ENCODE results near the gene SLC22A7. TPM values are rescaled to one million over a fixed set of nuclear protein-coding genes. Genes with fewer than 3 reads are reported as not detected.

SLC22A7 gene
- not detected in 2 replicates for total RNA-seq (2014; rRNA removed; shearing (Covaris generic))

DNA sequence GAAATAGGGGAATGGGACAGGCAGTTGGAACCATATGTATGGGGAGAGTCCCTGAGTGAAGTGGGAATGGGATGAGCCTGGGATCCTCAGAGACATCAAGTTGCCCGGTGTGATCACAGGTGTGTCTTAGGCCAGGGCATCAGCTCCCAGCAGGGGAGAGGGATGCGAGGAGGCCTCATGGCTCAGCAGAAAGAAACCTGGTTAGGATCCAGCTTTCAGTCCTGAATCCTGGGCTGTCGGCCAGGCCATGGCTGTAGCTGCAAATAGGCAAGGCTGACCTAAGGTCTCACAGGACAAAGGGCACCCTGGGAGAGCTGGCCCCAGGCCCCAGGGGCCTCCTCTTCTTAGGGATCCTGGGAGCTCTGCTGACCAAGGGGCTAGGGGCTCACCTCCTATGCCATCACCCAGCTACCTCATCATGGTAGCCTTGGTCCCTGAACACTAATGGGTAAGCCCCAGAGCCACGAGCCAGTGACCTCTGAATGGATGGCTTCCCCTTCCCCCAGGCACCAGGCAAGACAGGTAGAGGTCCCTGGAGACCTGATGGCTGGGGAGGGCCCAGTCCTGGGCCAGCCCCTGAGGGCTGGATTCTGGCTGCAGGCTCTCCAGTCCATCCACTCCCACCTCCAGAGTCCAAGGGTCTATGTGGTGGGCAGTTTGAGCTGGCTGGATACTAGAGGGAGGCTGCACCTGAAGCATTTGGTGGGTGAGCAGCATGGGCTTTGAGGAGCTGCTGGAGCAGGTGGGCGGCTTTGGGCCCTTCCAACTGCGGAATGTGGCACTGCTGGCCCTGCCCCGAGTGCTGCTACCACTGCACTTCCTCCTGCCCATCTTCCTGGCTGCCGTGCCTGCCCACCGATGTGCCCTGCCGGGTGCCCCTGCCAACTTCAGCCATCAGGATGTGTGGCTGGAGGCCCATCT, at the start of gene SLC22A7:
Gene SLC22A7 (plus strand): TSS at position 617 of the 921 bp plus-strand sequence. CDS start 99 bp downstream, at position 716.
- no peak for DNase-seq (ENCODE audit: low spot score)

DNA sequence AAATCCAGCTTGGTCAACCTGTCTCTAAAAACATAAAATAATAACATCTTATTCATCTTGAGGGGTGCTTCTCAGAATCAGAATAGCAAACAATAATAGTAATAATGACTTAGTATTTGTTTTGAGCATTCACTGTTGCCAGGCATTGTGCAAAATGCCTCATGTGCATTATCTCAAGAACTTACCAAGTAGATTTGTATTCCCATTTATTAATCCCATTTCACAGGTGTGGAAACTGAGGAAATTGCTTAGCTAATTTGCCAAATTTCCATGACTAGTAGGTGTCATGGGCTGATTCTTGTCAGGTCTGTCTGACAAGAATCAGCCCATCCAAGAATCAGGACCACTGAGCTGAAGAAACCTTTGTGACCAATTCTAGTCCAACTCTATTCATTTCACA, 49.3 kb upstream of the SLC22A7 start:
- no peak for DNase-seq (ENCODE audit: low spot score)

DNA sequence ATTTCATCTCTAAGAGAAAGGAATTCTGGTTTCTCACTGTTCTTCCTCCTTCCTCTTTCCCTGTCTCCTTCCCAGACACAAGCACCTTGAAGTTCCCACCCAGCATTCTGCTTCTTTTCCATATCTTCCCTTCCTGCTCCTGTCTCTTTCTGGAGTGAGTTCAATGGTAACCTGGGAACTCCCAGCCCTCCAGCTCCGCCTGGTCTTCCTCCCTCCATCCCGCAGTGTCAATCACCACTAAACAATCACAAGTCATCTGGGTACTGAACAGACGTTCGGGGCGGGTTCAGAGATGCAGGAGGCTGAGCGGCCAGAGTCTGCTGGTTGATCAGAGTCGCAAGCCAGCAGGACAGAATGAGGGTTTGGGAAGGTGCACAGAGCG, 47.1 kb upstream of the SLC22A7 start:
- no peak for DNase-seq (ENCODE audit: low spot score)

GRCh38 chr6:43253401-43253800, 44.7 kb upstream of the SLC22A7 start:
- no peak for DNase-seq (ENCODE audit: low spot score)

DNA sequence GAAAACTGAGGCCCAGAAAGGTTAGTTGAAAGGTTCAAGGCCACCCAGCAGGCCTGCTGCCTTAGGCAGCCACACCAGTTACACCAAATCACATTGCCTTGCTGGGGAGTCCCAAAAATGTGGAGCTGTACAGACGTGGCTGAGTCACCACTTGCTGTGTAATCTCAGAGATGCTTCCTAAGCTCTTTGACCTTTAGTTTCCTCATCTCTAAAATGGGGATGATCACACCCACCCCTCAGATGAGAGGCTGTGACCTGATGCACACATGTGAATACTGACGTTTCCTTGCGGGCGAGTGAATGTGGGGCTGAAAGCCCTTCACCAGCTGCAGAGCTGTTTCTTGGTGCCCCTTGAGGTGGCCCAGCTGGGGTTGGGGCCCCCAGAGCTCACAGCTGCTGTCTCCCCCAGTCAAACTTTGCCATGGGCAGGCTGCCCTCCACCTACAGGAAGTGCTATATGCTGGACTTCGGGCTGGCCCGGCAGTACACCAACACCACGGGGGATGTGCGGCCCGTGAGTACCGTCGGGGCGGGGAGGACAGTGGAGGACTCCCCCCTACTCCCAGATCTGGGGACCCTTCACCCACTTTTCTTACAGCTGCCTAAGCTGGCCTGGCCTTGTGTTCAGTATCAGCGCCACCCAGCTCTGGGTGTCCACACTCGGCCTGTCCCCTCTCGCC, 43.8 kb upstream of the SLC22A7 start:
- no peak for DNase-seq (ENCODE audit: low spot score)

DNA sequence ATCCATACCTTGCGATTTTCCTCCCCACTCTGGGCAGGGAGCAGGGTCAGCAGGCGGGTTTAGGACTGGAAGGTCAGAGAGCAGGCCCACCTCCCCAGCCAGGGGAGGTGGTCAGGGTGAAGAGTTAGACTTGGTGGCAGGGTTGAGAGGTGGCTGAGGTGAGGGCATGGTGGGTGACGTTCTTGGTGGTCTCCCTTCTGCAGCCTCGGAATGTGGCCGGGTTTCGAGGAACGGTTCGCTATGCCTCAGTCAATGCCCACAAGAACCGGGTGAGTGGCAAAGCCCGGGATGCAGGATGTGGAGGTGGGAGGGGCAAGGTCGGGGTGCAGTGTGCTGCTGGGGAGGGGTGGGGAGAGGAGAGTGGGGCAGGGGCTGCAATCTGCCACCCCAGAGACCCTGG, 43.2 kb upstream of the SLC22A7 start:
- no peak for DNase-seq (ENCODE audit: low spot score)

- DNase-seq (ENCODE audit: low spot score) = no peak
Measured at GRCh38 chr6:43255408-43256054, 42.5 kb upstream of the SLC22A7 start.

GRCh38 chr6:43256670-43257366, 41.2 kb upstream of the SLC22A7 start:
- no peak for DNase-seq (ENCODE audit: low spot score)

DNA sequence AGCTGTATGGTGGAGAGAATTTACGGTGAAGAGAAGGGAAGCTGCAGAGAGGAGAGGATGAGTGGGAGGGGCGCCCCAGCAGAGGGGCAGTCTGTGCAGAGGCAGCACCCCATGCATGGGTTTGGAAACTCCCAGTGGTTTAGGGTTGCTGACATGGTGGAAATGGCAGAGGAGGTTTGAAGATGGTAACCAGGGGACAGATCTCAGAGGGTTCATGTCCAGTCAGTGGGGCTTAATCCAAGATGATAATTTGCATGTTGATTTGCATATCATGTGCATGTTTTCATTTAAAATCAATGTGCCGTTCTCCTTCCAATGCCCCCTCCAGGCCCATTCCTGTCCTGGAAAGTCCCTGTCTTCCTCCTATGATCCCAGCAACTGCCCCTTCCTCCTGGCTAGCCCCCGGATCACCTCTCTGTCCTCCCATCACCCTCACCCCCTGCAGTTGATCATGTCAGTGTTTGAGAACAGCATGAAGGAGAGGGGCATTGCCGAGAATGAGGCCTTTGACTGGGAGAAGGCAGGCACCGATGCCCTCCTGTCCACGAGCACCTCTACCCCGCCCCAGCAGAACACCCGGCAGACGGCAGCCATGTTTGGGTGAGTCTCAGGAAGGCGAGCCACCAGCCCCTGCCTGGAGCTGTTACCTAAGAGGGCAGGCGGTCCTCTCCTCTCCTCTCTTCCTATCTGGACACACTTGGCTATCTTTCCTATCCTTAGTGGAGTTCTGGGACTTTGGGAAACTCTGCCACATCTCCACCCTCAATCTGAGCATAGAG, 40.5 kb upstream of the SLC22A7 start:
- no peak for DNase-seq (ENCODE audit: low spot score)

GRCh38 chr6:43258180-43258579, 39.9 kb upstream of the SLC22A7 start:
- DNase-seq (ENCODE audit: low spot score) = no peak

- DNase-seq (ENCODE audit: low spot score) = no peak
Measured at GRCh38 chr6:43258807-43259686, 39.0 kb upstream of the SLC22A7 start.

DNA sequence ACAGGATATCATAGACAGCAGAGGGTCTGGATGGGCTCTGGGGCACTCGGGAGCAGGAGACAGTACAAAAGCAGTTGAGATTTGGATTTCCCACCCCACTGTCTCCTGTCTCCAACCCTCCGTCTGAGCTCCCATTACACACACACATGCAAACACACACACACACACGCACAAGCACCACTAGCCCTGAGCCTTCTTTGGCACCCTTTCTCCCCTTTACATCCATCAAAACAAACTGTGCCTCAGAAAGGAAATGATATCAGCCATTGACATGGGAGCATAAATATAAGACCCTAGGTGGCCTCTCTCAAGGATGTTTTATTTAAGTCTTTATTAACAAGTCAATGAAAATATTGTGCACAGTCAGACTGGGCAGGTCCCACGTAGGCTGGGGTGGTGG, 37.3 kb upstream of the SLC22A7 start:
- no peak for DNase-seq (ENCODE audit: low spot score)

- no peak for DNase-seq (ENCODE audit: low spot score)
Measured at GRCh38 chr6:43261198-43261597, 36.9 kb upstream of the SLC22A7 start.

GRCh38 chr6:43262000-43262779, 35.9 kb upstream of the SLC22A7 start:
- DNase-seq (ENCODE audit: low spot score) = no peak

DNA sequence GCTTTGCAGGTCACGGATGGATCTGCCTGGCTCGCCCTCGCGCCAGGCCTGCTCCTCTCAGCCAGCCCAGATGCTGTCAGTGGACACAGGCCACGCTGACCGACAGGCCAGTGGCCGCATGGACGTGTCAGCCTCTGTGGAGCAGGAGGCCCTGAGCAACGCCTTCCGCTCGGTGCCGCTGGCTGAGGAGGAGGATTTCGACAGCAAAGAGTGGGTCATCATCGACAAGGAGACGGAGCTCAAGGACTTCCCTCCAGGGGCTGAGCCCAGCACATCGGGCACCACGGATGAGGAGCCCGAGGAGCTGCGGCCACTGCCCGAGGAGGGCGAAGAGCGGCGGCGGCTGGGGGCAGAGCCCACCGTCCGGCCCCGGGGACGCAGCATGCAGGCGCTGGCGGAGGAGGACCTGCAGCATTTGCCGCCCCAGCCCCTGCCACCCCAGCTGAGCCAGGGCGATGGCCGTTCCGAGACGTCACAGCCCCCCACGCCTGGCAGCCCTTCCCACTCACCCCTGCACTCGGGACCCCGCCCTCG, 35.2 kb upstream of the SLC22A7 start:
- DNase-seq (ENCODE audit: low spot score) = no peak

- peak; percentile 73 for DNase-seq (ENCODE audit: low spot score)
Measured at GRCh38 chr6:43263314-43264178, 34.5 kb upstream of the SLC22A7 start.

GRCh38 chr6:43264599-43265145, 33.4 kb upstream of the SLC22A7 start:
- no peak for DNase-seq (ENCODE audit: low spot score)

DNA sequence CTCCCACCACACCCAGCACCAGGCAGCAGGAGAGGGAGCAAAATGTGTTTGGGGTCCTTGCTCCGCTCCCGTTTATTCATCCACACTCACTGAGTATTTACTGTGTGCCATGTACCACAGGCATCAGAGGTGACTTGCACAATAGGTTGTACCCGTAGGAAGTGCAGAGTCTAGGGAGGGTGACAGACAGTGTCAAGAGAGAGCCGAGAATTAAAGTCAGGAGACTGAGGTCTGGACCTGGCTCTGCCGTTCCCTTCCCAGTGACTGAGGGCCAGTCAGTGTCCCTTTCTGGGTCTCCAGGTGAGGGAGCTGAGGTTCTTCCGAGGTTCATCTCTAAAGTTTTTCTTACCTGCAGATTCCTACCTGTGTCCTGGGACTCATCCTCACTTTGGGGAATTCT, 32.5 kb upstream of the SLC22A7 start:
- DNase-seq (ENCODE audit: low spot score) = no peak
